Lower leg skin (tissue), 3 donors: ENCODE results near the gene ENAH.

Source experiments
- POLR2A ChIP-seq, 2 donors: fragments of 450-650 bp; IDR thresholded peaks; one replicate each; pipeline ENCODE4 v1.6.1; 2016 to 2017; ENCODE audit warnings: antibody characterized with exemption in 2 of 2, mild to moderate bottlenecking in 1 of 2, moderate library complexity in 1 of 2
- TF ChIP-seq, protein P1 (sequence below), 3 donors: fragments of 450-650 bp; IDR thresholded peaks; one replicate each; pipeline ENCODE4 v1.5.1; 2016; ENCODE audit warnings: antibody characterized with exemption in 3 of 3, mild to moderate bottlenecking in 3 of 3, moderate library complexity in 2 of 3

DNA sequence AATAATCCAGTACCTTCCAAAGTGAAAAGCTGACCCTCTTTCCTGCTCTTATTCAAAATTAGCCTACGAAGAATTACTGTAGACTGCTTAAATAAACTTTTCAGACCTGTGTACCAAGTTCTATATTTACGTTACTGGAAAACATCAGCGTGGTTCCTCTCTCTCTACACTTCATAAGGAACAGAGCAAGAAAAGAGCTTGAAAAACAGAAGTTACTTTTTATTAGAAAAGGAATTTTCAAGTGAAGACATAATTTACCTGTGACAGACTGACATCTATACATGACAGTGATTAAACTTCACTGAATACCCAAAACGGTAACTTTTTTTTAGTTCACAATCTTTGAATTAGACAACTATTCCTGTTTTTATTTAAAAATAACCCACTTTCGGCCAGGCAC lies 2.7 kb downstream of the ENAH start:
- TF ChIP-seq, protein P1, sequence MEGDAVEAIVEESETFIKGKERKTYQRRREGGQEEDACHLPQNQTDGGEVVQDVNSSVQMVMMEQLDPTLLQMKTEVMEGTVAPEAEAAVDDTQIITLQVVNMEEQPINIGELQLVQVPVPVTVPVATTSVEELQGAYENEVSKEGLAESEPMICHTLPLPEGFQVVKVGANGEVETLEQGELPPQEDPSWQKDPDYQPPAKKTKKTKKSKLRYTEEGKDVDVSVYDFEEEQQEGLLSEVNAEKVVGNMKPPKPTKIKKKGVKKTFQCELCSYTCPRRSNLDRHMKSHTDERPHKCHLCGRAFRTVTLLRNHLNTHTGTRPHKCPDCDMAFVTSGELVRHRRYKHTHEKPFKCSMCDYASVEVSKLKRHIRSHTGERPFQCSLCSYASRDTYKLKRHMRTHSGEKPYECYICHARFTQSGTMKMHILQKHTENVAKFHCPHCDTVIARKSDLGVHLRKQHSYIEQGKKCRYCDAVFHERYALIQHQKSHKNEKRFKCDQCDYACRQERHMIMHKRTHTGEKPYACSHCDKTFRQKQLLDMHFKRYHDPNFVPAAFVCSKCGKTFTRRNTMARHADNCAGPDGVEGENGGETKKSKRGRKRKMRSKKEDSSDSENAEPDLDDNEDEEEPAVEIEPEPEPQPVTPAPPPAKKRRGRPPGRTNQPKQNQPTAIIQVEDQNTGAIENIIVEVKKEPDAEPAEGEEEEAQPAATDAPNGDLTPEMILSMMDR (IDR thresholded peaks at IDR 0.05): no peak
- no peak for TF ChIP-seq POLR2A (IDR thresholded peaks at IDR 0.05)
